WI38 (cell line): Measurements from ENCODE around the gene DPP4.

Source experiments
- H3K4me3 ChIP-seq: 2 replicates; pipeline ENCODE4 v1.5.1; 2011; ENCODE audit warnings: low read depth, mild to moderate bottlenecking, control low read depth, low read length
- TF ChIP-seq, protein P1 (sequence below): IDR thresholded peaks from 2 replicates; pipeline ENCODE4 v1.5.1; 2012; ENCODE audit warnings: low read depth, mild to moderate bottlenecking, control low read depth, low read length

Gene DPP4

DNA sequence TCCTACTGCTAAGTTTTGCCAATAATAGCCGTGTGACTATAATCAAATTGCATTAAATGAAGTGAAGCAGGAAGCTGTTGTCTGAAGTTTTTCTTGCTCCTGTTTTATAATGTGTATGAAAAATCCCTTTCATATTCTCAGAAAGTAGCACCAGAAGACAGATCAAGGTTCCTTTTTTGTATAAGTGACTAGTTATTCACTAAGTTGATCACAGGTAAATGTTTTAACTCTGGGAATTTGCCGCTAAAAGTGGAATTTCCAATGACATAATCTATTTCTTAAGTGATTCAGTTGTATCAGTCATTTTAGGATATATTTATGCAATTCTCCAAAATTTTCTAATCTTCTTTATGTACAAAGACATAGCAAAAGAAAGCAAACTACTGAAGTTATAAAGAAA lies 99.6 kb downstream of the DPP4 start:
- no peak overlapping the region for H3K4me3 ChIP-seq
- TF ChIP-seq, protein P1, sequence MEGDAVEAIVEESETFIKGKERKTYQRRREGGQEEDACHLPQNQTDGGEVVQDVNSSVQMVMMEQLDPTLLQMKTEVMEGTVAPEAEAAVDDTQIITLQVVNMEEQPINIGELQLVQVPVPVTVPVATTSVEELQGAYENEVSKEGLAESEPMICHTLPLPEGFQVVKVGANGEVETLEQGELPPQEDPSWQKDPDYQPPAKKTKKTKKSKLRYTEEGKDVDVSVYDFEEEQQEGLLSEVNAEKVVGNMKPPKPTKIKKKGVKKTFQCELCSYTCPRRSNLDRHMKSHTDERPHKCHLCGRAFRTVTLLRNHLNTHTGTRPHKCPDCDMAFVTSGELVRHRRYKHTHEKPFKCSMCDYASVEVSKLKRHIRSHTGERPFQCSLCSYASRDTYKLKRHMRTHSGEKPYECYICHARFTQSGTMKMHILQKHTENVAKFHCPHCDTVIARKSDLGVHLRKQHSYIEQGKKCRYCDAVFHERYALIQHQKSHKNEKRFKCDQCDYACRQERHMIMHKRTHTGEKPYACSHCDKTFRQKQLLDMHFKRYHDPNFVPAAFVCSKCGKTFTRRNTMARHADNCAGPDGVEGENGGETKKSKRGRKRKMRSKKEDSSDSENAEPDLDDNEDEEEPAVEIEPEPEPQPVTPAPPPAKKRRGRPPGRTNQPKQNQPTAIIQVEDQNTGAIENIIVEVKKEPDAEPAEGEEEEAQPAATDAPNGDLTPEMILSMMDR: no peak

DNA sequence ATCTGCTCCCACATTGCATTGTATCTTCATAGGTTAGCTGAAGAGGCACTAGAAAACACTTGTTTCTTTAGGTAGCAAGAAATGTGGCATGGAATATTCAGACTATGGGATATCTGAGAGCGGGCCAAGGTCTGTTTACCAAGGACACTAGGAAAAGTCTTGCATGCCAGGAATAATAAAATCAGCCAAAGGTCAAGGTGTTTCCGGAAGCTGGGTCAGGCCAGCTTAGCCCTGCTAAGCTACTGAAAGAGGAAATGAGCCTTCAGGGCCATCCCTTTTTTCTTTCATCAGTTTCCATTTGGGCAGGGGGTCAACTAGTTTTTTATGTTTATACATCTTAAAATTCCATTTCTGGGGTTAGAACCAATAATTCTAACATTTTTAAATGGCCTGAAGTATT lies 101.1 kb downstream of the DPP4 start:
- TF ChIP-seq, protein P1: no peak
- no peak overlapping the region for H3K4me3 ChIP-seq

DNA sequence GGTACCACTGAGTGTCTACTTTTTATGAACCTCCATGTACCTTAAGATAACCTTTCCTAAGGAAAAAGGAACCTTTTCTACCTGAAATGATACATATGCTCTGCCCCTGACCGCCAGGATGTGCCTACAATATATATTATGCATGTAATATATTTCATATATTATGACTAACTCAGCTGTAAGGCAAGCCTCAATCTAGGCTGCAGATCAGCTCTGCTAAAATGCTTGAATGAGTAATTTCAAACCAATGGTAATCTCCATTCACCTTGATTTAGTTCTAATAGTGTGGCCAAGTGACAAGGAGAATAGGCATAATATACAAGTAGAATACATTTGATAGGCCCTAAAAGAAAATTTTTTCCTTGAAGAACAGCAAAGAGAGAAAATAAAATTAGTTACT lies 101.8 kb downstream of the DPP4 start:
- TF ChIP-seq, protein P1: no peak
- no peak overlapping the region for H3K4me3 ChIP-seq

DNA sequence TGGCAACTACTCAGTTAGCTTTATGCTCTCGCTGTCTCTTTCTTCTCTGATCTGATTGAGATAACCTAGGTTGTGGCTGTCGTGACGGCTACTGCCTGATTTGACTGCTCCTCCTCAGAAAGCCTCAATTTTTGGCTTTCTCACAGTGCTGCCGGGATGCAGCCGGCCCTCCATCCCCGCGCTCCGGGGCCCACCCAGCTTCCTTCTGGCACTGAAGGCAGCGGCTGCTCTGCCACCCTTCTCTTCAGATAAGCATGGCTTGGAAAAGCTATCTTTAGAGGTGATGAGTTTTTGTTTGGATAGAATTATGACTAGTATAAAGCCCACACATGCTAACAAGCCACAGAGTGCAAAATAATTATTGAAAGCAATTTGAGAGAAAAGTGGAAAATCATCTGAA lies 102.5 kb downstream of the DPP4 start:
- no peak overlapping the region for H3K4me3 ChIP-seq
- TF ChIP-seq, protein P1: no peak

DNA sequence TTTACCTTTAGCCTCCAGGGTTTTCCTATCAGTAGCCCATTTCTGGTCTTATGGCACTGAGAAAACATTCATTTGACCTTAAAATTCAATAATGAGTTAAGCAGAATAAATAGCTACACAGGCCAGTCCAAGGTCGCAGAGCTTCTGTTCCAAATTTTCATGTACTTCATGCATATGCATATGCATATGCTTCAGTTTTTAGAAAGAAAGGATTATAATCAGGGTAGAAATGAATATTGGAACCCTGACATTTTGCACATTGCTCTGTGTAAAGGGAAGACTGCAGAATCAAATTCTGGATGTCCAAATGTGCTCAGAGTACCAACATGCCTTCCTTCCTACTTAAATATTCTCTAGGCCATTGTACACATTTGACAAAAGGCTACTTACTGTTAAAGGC lies 104.9 kb downstream of the DPP4 start:
- H3K4me3 ChIP-seq: no peak overlapping the region

DNA sequence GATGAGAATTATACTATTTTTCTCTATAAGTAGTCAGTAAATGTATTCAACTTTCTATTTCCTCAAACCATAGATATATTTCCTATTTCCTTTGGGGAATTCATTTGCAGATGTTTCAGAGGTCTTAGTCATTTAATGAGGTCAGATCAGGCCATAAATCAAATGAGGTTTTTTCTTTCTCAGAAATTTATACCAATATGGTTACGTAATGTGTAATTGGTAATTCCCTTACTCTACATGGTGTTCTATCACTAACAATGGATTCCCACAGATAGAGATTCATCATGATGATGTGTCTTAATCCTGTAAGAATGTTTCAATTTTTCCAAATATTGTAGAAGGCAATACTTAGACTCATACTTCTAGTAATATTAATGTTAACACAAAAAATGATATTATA lies 108.0 kb downstream of the DPP4 start:
- TF ChIP-seq, protein P1: no peak
- H3K4me3 ChIP-seq: no peak overlapping the region

More for the DNA sequence above, 104.9 kb downstream of the DPP4 start:
- TF ChIP-seq, protein P1: no peak

DNA sequence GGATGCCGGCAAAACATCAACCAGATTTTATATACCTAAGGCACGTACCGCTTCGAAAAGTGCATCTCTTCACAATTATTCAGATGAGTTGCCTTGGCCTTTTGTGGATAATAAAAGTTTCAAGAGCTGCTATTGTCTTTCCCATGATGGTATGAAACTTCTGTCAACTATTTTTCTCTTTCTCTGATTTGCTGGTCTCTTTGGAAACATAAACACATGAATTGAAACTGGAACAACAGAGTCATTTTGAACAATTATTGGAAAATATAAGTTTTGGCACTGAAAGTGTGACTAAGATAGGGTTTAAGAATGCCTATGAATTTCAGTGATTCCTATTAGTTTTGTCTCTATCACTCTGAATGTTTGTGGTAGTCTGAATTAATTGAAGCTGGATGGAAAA lies 109.9 kb downstream of the DPP4 start:
- TF ChIP-seq, protein P1: no peak
- H3K4me3 ChIP-seq: no peak overlapping the region
